A549 (cell line): ENCODE results near the gene HGS.

Experiments
- BHLHE40 ChIP-seq: IDR thresholded peaks from 2 replicates; pipeline ENCODE4 v1.6.1; 2012; ENCODE audit warnings: low read depth, low read length, inconsistent platforms
- CEBPB ChIP-seq, 2 experiments: fragments of >200 bp in 1 of 2; sonication (Bioruptor Twin) in 1 of 2; formaldehyde crosslinking in 1 of 2; IDR thresholded peaks; 2 replicates each; pipeline ENCODE4 v1.6.1; 2012 to 2016
- CTCF ChIP-seq: fragments of >200 bp; sonication (Bioruptor Twin); formaldehyde crosslinking; IDR thresholded peaks from 3 replicates; pipeline ENCODE4 v1.5.1; 2016
- ESRRA ChIP-seq: fragments of 150-350 bp; IDR thresholded peaks from 2 replicates; pipeline ENCODE4 v1.6.1; 2014; ENCODE audit warnings: mild to moderate bottlenecking, low read length, borderline replicate concordance
- POLR2A ChIP-seq: IDR thresholded peaks from 2 replicates; pipeline ENCODE4 v1.6.1; 2012; ENCODE audit warnings: mild to moderate bottlenecking, low read length
- RNF2 ChIP-seq: fragments of 200-600 bp; sonication (generic); IDR thresholded peaks from 2 replicates; pipeline ENCODE4 v1.6.1; 2016; ENCODE audit warnings: low read depth, mild to moderate bottlenecking, antibody characterized with exemption, moderate library complexity, borderline replicate concordance

GRCh38 chr17:81676906-81677305, 6.9 kb upstream of the HGS start:
- TF ChIP-seq CTCF = no peak
- TF ChIP-seq ESRRA = no peak
- no peak for TF ChIP-seq RNF2
- TF ChIP-seq BHLHE40 = no peak
- no peak for TF ChIP-seq POLR2A
- TF ChIP-seq CEBPB (IDR thresholded peaks at IDR 0.05) = no peak
